ENCODE measurements around the gene SH3TC2.

- TF ChIP-seq, protein P1, sequence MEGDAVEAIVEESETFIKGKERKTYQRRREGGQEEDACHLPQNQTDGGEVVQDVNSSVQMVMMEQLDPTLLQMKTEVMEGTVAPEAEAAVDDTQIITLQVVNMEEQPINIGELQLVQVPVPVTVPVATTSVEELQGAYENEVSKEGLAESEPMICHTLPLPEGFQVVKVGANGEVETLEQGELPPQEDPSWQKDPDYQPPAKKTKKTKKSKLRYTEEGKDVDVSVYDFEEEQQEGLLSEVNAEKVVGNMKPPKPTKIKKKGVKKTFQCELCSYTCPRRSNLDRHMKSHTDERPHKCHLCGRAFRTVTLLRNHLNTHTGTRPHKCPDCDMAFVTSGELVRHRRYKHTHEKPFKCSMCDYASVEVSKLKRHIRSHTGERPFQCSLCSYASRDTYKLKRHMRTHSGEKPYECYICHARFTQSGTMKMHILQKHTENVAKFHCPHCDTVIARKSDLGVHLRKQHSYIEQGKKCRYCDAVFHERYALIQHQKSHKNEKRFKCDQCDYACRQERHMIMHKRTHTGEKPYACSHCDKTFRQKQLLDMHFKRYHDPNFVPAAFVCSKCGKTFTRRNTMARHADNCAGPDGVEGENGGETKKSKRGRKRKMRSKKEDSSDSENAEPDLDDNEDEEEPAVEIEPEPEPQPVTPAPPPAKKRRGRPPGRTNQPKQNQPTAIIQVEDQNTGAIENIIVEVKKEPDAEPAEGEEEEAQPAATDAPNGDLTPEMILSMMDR (IDR thresholded peaks at IDR 0.05 in 4 of 5, conservative IDR thresholded peaks at IDR 0.05 in 1 of 5): no peak
- TF ChIP-seq POLR2A (IDR thresholded peaks at IDR 0.05): no peak
Observed at GRCh38 chr5:149012350-149012749, 50.5 kb downstream of the SH3TC2 start.
